SK-N-SH (cell line): ENCODE measurements around the gene KRT36. TPM values are rescaled to one million over a fixed set of nuclear protein-coding genes. Genes with fewer than 3 reads are reported as not detected.

Source experiments
- CTCF ChIA-PET: fragments of 300-600, 350-600 bp; formaldehyde crosslinking; extraction: SDS; loops from one replicate; lab custom pipeline; 2021; lab: Yijun Ruan, JAX
- POLR2A ChIA-PET: fragments of 350-600 bp; sonication (Branson Sonifier 250); formaldehyde crosslinking; extraction: SDS; loops from one replicate; lab custom pipeline; 2020; ENCODE audit warnings: antibody characterized with exemption, inconsistent platforms; lab: Yijun Ruan, JAX
- DNase-seq: peaks from one replicate; pipeline ENCODE4 v3.0.0; 2012
- H2AFZ ChIP-seq: fragments of 200-600 bp; sonication (generic); 2 replicates; pipeline ENCODE4 v1.8.1; 2016; ENCODE audit warnings: antibody characterized with exemption, mild to moderate bottlenecking, low read depth
- H3F3A ChIP-seq: fragments of 200-600 bp; sonication (generic); replicated peaks from 2 replicates; pipeline ENCODE3; 2016; ENCODE audit warnings: antibody characterized with exemption, mild to moderate bottlenecking; ENCODE audit not compliant: insufficient read depth
- H3K27ac ChIP-seq, 2 experiments: fragments of 200-500 bp in 1 of 2; fragments of 200-600 bp in 1 of 2; sonication (Bioruptor generic) in 1 of 2; sonication (generic), shearing (Covaris generic) in 1 of 2; 2 replicates each; pipeline versions ENCODE4 v1.5.1 to v1.6.1; 2014 to 2016; ENCODE audit warnings: low read depth in 2 of 2, inconsistent platforms in 1 of 2, low read length in 1 of 2, mild to moderate bottlenecking in 1 of 2, mixed read lengths in 1 of 2
- H3K27me3 ChIP-seq: fragments of 200-600 bp; sonication (generic), shearing (Covaris generic); 2 replicates; pipeline ENCODE4 v1.6.1; 2016; ENCODE audit warnings: mixed run types; ENCODE audit not compliant: insufficient read depth
- H3K36me3 ChIP-seq, 2 experiments: fragments of 200-500 bp in 1 of 2; fragments of 200-600 bp in 1 of 2; sonication (Bioruptor generic) in 1 of 2; sonication (generic) in 1 of 2; replicated peaks in 1 of 2; 2 replicates each; pipeline versions ENCODE3 to v1.5.1; 2014 to 2016; ENCODE audit warnings: low read length in 1 of 2, mild to moderate bottlenecking in 1 of 2; ENCODE audit not compliant: insufficient read depth in 2 of 2, control insufficient read depth in 1 of 2
- H3K4me1 ChIP-seq, 2 experiments: fragments of 200-500 bp in 1 of 2; fragments of 200-600 bp in 1 of 2; sonication (Bioruptor generic) in 1 of 2; sonication (generic), shearing (Covaris generic) in 1 of 2; 2 replicates each; pipeline versions ENCODE4 v1.5.1 to v1.6.1; 2014 to 2016; ENCODE audit warnings: low read depth in 1 of 2, low read length in 1 of 2, mixed run types in 1 of 2; ENCODE audit not compliant: insufficient read depth in 2 of 2, control insufficient read depth in 1 of 2
- H3K4me2 ChIP-seq: fragments of 200-600 bp; sonication (generic), shearing (Covaris generic); 2 replicates; pipeline ENCODE4 v1.6.1; 2017; ENCODE audit warnings: mixed run types
- H3K4me3 ChIP-seq, 2 experiments: fragments of 200-500 bp in 1 of 2; fragments of 200-600 bp in 1 of 2; sonication (Bioruptor generic) in 1 of 2; sonication (generic), shearing (Covaris generic) in 1 of 2; 2 replicates each; pipeline versions ENCODE4 v1.5.1 to v1.8.1; 2014 to 2016; ENCODE audit warnings: low read depth in 2 of 2, inconsistent platforms in 1 of 2, low read length in 1 of 2, mild to moderate bottlenecking in 1 of 2, mixed read lengths in 1 of 2, moderate library complexity in 1 of 2
- H3K79me2 ChIP-seq: fragments of 200-600 bp; sonication (generic); 2 replicates; pipeline ENCODE4 v1.8.1; 2017; ENCODE audit warnings: mild to moderate bottlenecking; ENCODE audit not compliant: insufficient read depth
- H3K9ac ChIP-seq: fragments of 200-600 bp; sonication (generic); 2 replicates; pipeline ENCODE4 v1.6.1; 2017; ENCODE audit warnings: mixed run types
- H3K9me2 ChIP-seq: fragments of 200-600 bp; sonication (generic); 2 replicates; pipeline ENCODE4 v1.6.1; 2017; ENCODE audit warnings: mixed run types
- H3K9me3 ChIP-seq: fragments of 200-600 bp; sonication (generic); 2 replicates; pipeline ENCODE4 v1.6.1; 2017; ENCODE audit warnings: mixed run types, mild to moderate bottlenecking, moderate library complexity
- H4K20me1 ChIP-seq: fragments of 200-600 bp; sonication (generic); 2 replicates; pipeline ENCODE4 v1.6.1; 2017; ENCODE audit warnings: mild to moderate bottlenecking, mixed run types; ENCODE audit not compliant: insufficient read depth
- CHD2 ChIP-seq: fragments of 150-350 bp; IDR thresholded peaks from 2 replicates; pipeline ENCODE4 v1.6.1; 2018; ENCODE audit warnings: low read length; ENCODE audit not compliant: partially characterized antibody
- CTCF ChIP-seq: fragments of 200-600 bp; sonication (generic); IDR thresholded peaks from 2 replicates; pipeline ENCODE4 v1.6.1; 2017; ENCODE audit warnings: antibody characterized with exemption, mild to moderate bottlenecking, moderate library complexity
- FOSL2 ChIP-seq: IDR thresholded peaks from 2 replicates; pipeline ENCODE4 v1.4.0; 2012; ENCODE audit warnings: low read depth, mild to moderate bottlenecking, moderate library complexity, borderline replicate concordance
- GABPA ChIP-seq: IDR thresholded peaks from 2 replicates; pipeline ENCODE4 v1.4.0; 2012; ENCODE audit warnings: low read depth, mild to moderate bottlenecking
- GATA2 ChIP-seq: sonication (generic); formaldehyde crosslinking; IDR thresholded peaks from 2 replicates; pipeline ENCODE4 v1.5.0; 2020; ENCODE audit warnings: mild to moderate bottlenecking, missing genetic modification reagents
- IRF3 ChIP-seq: fragments of 150-350 bp; IDR thresholded peaks from 2 replicates; pipeline ENCODE4 v1.6.1; 2016; ENCODE audit warnings: mild to moderate bottlenecking, low read depth, low read length
- JUND ChIP-seq: IDR thresholded peaks from 2 replicates; pipeline ENCODE4 v1.4.0; 2012
- MAX ChIP-seq: IDR thresholded peaks from 2 replicates; pipeline ENCODE4 v1.4.0; 2012; ENCODE audit warnings: low read depth
- MEF2A ChIP-seq: IDR thresholded peaks from 2 replicates; pipeline ENCODE4 v1.4.0; 2012; ENCODE audit warnings: low read depth, borderline replicate concordance
- MXI1 ChIP-seq: IDR thresholded peaks from 2 replicates; pipeline ENCODE4 v1.6.1; 2012; ENCODE audit warnings: mild to moderate bottlenecking, low read depth, low read length, improper control_type of control experiment
- NFIC ChIP-seq: IDR thresholded peaks from 2 replicates; pipeline ENCODE4 v1.4.0; 2012; ENCODE audit warnings: borderline replicate concordance
- NRF1 ChIP-seq: IDR thresholded peaks from 2 replicates; pipeline ENCODE4 v1.6.1; 2012; ENCODE audit warnings: low read depth, mild to moderate bottlenecking, low read length
- PBX3 ChIP-seq: IDR thresholded peaks from 2 replicates; pipeline ENCODE4; 2012
- POLR2AphosphoS5 ChIP-seq: IDR thresholded peaks from 2 replicates; pipeline ENCODE4 v1.6.1; 2012; ENCODE audit warnings: low read depth, low read length
- RCOR1 ChIP-seq: fragments of 150-350 bp; IDR thresholded peaks from 2 replicates; pipeline ENCODE4 v1.6.1; 2017; ENCODE audit warnings: antibody characterized with exemption, low read length
- REST ChIP-seq: IDR thresholded peaks from 2 replicates; pipeline ENCODE4 v1.6.1; 2012; ENCODE audit warnings: mild to moderate bottlenecking, low read depth, low read length, moderate library complexity
- RFX5 ChIP-seq: IDR thresholded peaks from 2 replicates; pipeline ENCODE4 v1.6.1; 2012; ENCODE audit warnings: mild to moderate bottlenecking, improper control_type of control experiment, low read length
- TAF1 ChIP-seq: IDR thresholded peaks from 2 replicates; pipeline ENCODE4 v1.6.1; 2012; ENCODE audit warnings: low read depth, mild to moderate bottlenecking, low read length, moderate library complexity, borderline replicate concordance
- TCF12 ChIP-seq: IDR thresholded peaks from 2 replicates; pipeline ENCODE4 v1.4.0; 2012
- USF1 ChIP-seq: IDR thresholded peaks from 2 replicates; pipeline ENCODE4 v1.4.0; 2012; ENCODE audit warnings: low read depth, borderline replicate concordance
- YY1 ChIP-seq: IDR thresholded peaks from 2 replicates; pipeline ENCODE4 v1.4.0; 2012; ENCODE audit warnings: low read depth, mild to moderate bottlenecking
- ZBTB33 ChIP-seq: IDR thresholded peaks from 2 replicates; pipeline ENCODE4 v1.4.0; 2012; ENCODE audit warnings: low read depth, borderline replicate concordance
- WGBS: methylation state at CpG from one replicate; pipeline ENCODE4 v1.1.6; 2017; ENCODE audit warnings: low lambda C conversion rate; 5-methylcytosine and 5-hydroxymethylcytosine counted together
- polyA plus RNA-seq, 3 experiments: library from polyadenylated mRNA; depleted of rRNA; stranded (reverse); fragments of >200 nt; gene quantifications; 2 replicates each; pipeline ENCODE4 v1.2.3, GENCODE V29; 2012

KRT36 gene
- polyA plus RNA-seq, 1 of the 3 experiments (the other 2 are of a cell fraction) = not detected

- TF ChIP-seq USF1 = no peak
- TF ChIP-seq CHD2 = no peak
- TF ChIP-seq FOSL2 = no peak
Measured at GRCh38 chr17:41462705-41463104, 27.0 kb downstream of the KRT36 start (continued).

GRCh38 chr17:41457676-41458075 lies 32.0 kb downstream of the KRT36 start:
- CTCF ChIA-PET = interaction anchor here (1.5 to 2.9 kb wide), 2 partner anchors 30 to 91 kb away, joined by 6 to 16 read pairs; no protein-coding TSS in a partner anchor
- H3K9me2 ChIP-seq = no peaks in the 10 kb centered on the region
- POLR2A ChIA-PET = no interaction called here
- no peak for TF ChIP-seq MAX
- TF ChIP-seq POLR2AphosphoS5 = no peak
- TF ChIP-seq ZBTB33 = no peak
- no peak for TF ChIP-seq NRF1
- no peak for TF ChIP-seq CHD2
- TF ChIP-seq RFX5 = no peak
- TF ChIP-seq JUND = no peak
- no peak for TF ChIP-seq TAF1
- TF ChIP-seq YY1 = no peak
- no peak for TF ChIP-seq REST
- TF ChIP-seq IRF3 = no peak
- TF ChIP-seq GABPA = no peak
- no peak for TF ChIP-seq GATA2
- TF ChIP-seq MXI1 = no peak
- no peak for TF ChIP-seq RCOR1
- TF ChIP-seq NFIC = no peak
- TF ChIP-seq TCF12 = no peak
- no peak for TF ChIP-seq CTCF
- no peak for TF ChIP-seq PBX3
- no peak for TF ChIP-seq MEF2A
- TF ChIP-seq, all 33 proteins: peak for 0
- 32% methylated on average over 4 of the region's 4 CpGs for WGBS
- no peak overlapping the region for H3K4me2 ChIP-seq
- H3F3A ChIP-seq = no peaks in the 10 kb centered on the region
- no peak overlapping the region for H3K27ac ChIP-seq
- no peak for DNase-seq
- H3K9me3 ChIP-seq = no peaks in the 10 kb centered on the region
- no peak overlapping the region for H3K4me3 ChIP-seq
- no peak overlapping the region for H2AFZ ChIP-seq
- H3K4me1 ChIP-seq = peaks cover 0 to 6% of the 10 kb centered on the region in 2 experiments; a peak in 1 of 4 replicates
- no peaks in the 10 kb centered on the region for H4K20me1 ChIP-seq
- H3K9ac ChIP-seq = no peak overlapping the region
- no peaks in the 10 kb centered on the region for H3K36me3 ChIP-seq
- no peaks in the 10 kb centered on the region for H3K79me2 ChIP-seq
- no peaks in the 10 kb centered on the region for H3K27me3 ChIP-seq
